HUDEP-2 (cell line): ENCODE data around the gene S100A12.
A peak's percentile ranks its signal among the peaks of the same experiment; 100 is the strongest.
"Not testable (repeated sequence)": the region's sequence is repeated elsewhere in the genome, so short reads cannot be mapped to it uniquely, and the experiment has no call there.

Experiments used
- DNase-seq, 76 experiments: peaks; one replicate each; lab custom pipeline; 2025; ENCODE audit not compliant: unreplicated experiment in 76 of 76; lab: John Stamatoyannopoulos, UW

S100A12 gene

GRCh38 chr1:153375511-153375910 lies at the start of gene S100A12:
Gene S100A12, minus strand, starts transcription at chr1:153375621. Its CDS starts 1,029 bp downstream, at chr1:153374592.
- no peak for DNase-seq

- peak in 53 of 76 experiments; percentile 0 to 69 (median 35) for DNase-seq
These were observed 47.1 kb upstream of the S100A12 start for GRCh38 chr1:153422450-153423068.

DNA sequence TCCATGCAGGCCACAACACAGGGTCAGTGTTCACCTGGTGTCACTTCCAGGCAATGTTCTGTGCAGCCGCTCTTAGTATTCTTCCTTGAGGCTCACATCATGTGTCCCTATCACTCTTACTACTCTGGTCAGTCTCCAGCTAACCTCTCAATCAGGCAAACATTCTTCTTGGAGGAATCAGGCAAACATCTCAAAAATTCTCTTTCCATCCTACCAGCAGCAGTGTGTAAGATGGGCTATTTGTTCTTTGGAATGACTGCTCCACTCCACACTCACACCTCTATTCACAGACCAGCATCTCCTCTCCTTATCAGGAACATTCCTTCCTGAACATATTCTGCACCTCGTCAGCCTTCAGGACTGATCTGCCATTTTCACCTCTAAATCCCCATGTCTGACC lies 44.9 kb upstream of the S100A12 start:
- no peak for DNase-seq

DNA sequence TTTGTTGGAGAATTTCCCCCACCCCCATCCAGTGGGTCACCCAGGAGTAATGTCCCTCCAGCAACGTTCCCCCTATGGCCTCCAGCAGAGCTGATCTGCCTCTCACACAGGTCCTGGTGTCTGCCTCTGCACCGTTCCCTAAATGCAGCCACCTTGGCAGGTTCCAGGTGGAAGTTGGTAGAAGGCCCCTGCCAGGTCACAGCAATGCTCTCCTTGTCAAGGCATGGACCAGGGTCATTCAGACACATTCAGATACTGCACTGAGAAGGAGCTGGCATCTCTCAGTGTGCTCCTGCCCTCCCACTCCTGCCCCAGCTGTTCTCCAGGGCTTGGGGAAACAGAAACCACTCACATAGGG lies 44.0 kb upstream of the S100A12 start:
- DNase-seq, result not testable (repeated sequence)

GRCh38 chr1:153418758-153419435 lies 43.5 kb upstream of the S100A12 start:
- not testable (repeated sequence) for DNase-seq

- DNase-seq, result no peak
These were observed 41.9 kb upstream of the S100A12 start for GRCh38 chr1:153417136-153417888.

DNA sequence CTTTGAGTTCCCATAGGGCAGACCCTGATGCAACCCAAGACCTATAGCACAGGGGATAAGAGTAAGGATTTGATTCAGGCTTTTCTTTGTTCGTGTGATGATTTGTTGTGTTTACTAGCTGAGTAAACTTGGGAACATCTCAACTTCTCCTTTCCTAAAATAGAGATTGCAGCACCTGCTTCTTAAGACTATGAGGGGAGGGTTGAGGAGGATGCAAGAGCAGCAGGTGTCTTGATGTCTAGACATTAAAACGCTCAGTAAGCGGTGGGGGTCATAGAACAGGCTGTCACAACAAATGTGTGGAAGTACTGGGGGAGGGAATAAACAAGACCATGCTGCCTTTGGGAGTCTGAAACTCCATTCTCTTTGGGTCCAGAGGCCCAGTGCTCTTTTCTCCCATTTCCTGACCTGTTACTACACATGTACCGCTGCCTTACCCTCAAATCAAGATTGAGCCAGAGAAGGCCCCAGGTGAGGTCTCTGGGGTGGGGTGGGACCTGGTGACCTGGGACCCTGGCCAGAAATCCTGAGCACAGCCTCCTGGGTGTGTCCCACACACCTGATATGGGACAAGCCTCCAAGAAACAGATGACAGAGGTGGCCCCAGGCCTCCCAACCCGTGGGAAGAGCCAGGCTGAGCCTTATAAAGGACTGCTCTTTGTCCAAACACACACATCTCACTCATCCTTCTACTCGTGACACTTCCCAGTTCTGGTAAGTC lies 40.6 kb upstream of the S100A12 start, which contains the start of gene S100A7A:
Gene S100A7A (plus strand): TSS at position 671 of the 721 bp plus-strand sequence. CDS start 1,563 bp downstream, outside the sequence.
- DNase-seq, result no peak

- not testable (repeated sequence) for DNase-seq
These were observed 38.5 kb upstream of the S100A12 start for GRCh38 chr1:153413961-153414360.

- DNase-seq, result not testable (repeated sequence)
These were observed 31.9 kb upstream of the S100A12 start for GRCh38 chr1:153407274-153407673.

- not testable (repeated sequence) for DNase-seq
These were observed 30.6 kb upstream of the S100A12 start for GRCh38 chr1:153405825-153406599.

DNA sequence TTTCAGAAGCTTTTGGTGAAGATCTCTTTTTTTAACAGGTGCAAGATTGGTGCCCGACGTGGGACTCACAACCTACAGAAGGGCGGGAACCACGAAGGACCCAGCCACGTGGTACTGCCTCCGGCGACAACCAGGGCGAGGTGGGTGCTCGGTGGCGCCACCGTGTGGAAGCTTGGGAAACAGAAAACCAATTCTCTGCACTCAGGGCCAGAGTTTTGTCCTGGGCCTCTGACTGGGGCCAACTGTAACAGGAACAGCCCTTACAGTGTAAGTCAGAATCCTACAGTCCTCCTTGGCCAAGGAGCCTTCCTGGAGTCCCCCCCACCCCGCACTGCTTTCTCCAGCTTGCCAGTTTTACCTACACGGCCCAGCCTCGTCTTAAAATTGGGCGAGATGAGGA lies 29.3 kb upstream of the S100A12 start:
- peak in 66 of 76 experiments; percentile 3 to 77 (median 54) for DNase-seq

DNA sequence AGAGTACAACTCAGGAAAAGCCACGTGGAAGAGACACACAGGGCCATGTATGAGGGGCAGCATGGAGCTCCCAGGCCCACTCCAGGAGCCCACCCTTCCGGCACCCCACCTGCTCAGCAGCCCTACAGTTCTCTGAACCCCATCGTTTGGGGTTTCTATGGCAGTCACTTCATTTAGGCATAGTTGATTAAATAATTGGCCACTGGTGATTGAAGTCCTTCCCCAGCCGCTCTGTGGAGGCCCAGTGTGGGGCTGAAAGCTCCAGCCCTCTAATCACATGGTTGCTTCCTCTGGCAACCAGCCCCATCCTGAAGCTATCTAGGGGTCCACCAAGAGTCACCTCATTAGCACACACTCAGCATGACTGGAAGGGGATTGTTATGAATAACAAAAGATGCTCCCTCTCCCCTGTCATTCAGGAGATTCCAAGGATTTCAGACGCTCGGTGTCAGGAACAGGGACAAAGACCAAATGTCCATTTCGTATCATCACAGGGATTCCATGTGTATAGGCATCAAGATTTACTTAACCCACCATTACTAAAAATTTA lies 28.7 kb upstream of the S100A12 start:
- DNase-seq, result no peak

DNA sequence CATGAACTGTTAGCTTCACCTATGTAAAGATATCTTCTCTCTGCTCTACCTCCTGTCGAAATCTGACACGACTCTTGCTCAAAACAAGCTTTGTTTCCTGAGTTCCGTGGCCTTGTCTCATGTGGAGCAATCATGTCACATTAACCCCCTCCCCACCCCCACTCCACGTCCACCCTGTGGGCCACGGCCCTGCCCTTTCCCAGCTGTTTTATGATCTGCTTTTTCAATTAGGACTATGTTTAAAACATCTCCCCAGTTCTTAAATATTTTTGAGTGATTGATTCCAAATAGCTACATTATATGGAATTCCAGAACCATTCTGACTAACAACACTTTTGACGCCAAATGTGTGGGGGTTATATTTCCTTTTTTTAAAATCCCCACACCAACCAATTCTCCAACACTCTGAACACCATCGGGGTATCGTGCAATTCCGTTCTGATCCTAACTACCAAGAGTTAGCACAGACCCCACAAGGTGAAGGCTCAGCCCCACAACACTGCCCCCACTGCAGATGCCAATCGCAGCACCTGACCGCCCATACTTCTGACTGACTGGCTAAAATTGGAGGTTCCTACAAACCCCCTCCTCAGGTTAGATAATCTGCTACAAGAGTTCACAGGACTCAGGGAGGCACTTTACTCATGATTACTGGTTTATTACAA lies 28.1 kb upstream of the S100A12 start:
- no peak for DNase-seq

DNA sequence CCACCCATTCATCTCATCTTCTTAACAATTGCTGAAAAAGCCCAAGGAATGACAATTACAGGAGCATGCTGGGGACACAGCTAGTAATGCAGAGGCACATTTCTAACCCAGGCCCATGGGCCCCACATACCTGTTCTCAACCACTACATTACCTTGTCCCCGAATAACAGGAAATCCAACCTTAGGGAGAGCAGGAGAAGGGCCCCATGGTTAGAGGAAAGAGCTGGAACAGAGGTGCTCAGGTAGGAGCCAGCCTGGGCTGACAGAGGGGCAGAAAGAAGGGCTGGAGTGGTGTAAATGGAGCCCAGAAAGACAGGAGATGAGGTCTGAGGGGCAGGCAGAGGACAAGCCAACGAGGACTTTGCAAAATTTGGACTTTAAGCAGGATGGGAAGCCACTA lies 26.8 kb upstream of the S100A12 start:
- DNase-seq, result no peak

GRCh38 chr1:153401461-153401860 lies 26.0 kb upstream of the S100A12 start:
- DNase-seq, result no peak

DNA sequence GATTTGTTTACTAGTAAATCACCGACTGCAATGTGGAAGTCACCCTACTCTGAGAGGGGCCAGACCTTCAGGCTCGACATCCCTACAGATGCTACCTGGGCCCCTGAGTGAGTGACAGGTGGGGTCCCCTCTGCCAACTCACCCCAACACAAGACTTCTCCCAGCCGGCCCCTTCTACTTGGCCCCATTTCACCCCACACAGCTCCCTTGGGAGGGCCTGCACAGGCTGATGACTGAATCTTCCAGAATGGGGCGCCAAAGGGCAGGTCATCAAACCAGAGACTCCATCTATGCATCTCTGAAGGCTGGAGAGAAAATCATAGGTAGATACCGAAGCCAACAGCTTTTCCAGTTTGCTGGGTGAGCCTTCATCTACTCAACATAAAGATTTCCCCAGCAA lies 24.8 kb upstream of the S100A12 start:
- DNase-seq, result peak in 7 of 76 experiments; percentile 0 to 42 (median 11)

- DNase-seq, result no peak
These were observed 24.1 kb upstream of the S100A12 start for GRCh38 chr1:153399401-153400055.

DNA sequence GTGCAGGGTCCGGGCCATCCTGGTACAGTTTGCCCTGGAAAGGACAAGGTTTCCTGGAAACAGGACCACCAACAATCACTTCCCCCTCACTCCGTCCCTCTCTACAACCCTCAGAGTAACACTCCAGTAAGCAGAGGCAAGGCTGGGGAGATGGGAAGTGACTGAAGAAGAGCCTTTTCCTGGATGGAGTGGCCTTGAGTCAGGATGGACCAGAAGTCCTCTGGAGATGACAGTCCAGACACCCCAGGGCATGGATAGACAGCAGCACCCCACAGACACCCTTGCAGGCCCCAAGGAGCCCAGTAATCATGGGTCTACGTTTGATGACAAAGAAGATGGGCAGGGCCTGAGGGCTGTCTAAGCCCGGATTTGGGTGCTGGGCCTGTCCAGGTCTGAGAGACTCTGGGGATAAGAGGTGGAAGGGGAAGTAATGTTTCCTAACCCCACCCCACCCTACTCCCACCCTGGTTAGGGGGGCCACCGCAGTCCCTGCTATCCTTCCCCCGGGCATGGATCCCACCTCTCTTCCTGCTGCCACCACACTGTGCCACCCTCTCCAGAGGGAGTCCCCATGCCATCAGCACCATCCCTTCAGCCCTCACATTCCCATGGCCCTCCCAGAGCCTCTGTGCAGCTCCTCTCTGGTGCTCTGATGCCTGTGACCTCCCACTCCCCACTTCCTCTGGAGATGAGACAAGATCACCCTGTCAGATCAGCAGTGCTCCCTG lies 22.7 kb upstream of the S100A12 start:
- no peak for DNase-seq
